Dendritic cell treated with granulocyte-macrophage colony-stimulating factor and Interleukin-4, amounts not matched to agents 40 ng/mL and 50 ng/mL, for 4 days (primary cell): Measurements from ENCODE around the gene MYMX.
A peak's percentile ranks its signal among the peaks of the same experiment; 100 is the strongest.

Source experiments
- H3K27ac Mint-ChIP-seq: one replicate; pipeline ENCODE4 v1.8.0; 2022; ENCODE audit warnings: mild to moderate bottlenecking, mixed read lengths
- H3K27me3 Mint-ChIP-seq: one replicate; pipeline ENCODE4 v1.8.0; 2022; ENCODE audit warnings: mild to moderate bottlenecking, mixed read lengths
- H3K36me3 Mint-ChIP-seq: one replicate; pipeline ENCODE4 v1.8.0; 2022; ENCODE audit warnings: low read depth, mixed read lengths
- H3K4me1 Mint-ChIP-seq: one replicate; pipeline ENCODE4 v1.8.0; 2022; ENCODE audit warnings: low read depth, mixed read lengths
- H3K4me3 Mint-ChIP-seq: one replicate; pipeline ENCODE4 v1.8.0; 2022; ENCODE audit warnings: mild to moderate bottlenecking, moderate library complexity, mixed read lengths
- H3K9me3 Mint-ChIP-seq: one replicate; pipeline ENCODE4 v1.8.0; 2022; ENCODE audit warnings: mixed read lengths
- intact Hi-C: fragments of 100-400 bp; cut with micrococcal nuclease; formaldehyde crosslinking; loops from one replicate; pipeline ENCODE4 v1.15.0; 2022

Gene MYMX

DNA sequence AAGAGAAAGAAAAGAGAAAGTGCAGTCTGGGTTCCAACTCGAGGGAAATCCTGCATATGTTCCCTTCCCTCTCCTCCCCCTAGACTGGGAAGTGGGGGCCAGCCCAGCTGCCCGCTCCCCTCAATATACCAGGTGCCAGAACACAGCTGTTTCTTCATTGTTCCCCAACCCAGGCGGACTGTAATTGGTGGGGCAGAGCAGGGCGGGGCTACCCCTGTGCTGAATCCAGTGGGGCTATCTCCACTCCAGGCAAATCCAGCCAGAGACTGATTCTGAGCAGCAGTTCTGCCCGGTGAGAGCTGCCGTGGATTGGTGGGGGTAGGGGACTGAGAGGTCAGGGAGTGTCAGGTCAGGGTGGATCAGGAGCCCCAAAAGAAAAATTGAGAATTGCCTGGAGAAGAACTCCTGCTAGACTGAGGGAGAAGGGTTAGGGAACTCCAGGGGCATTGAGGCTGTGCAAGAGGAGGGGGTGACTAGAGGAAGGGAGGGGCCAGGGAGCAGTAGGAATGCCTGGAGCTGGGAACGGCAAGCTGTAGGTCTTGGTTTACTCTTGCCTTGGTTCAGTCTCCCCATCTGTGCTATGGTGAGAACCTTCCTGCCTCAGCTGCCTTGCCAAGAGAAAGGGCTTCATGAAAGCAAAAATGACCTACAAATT, at the start of gene MYMX:
Gene MYMX, plus strand, starts transcription at position 250 of the 655 bp plus-strand sequence. CDS start 546 bp downstream, outside the sequence.
- Mint-ChIP-seq H3K36me3 (no peaks in the 10 kb centered on the region), H3K4me1 (peaks cover 52% of the 10 kb centered on the region), H3K27ac (peak within 1 kb of the TSS; percentile 2), H3K4me3 (no peak within 1 kb of the TSS), H3K27me3 (peaks cover 3% of the 10 kb centered on the region), H3K9me3 (no peaks in the 10 kb centered on the region)
- intact Hi-C loops = no loop called here

DNA sequence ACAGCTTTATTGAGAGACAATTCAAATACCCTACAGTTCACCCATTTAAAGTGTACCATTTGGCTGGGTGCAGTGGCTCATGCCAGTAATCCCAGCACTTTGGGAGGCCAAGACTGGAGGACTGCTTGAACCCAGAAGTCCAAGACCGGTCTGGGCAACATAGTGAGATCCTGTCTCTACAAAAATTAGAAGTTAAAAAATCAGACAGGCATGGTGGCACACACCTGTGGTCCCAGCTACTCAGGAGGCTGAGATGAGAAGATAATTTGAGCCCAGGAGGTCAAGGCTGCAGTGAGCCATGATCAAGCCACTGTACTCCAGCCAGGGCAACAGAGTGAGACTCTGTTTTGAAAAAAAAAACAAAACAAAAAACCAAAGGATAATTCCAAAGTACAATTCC, 49.2 kb upstream of the MYMX start:
- intact Hi-C loops = no loop called here
- Mint-ChIP-seq H3K36me3 (no peaks in the 10 kb centered on the region), H3K27me3 (peaks cover 23% of the 10 kb centered on the region), H3K27ac (no peak overlapping the region), H3K4me3 (no peak overlapping the region), H3K9me3 (no peaks in the 10 kb centered on the region), H3K4me1 (peaks cover 17% of the 10 kb centered on the region)

DNA sequence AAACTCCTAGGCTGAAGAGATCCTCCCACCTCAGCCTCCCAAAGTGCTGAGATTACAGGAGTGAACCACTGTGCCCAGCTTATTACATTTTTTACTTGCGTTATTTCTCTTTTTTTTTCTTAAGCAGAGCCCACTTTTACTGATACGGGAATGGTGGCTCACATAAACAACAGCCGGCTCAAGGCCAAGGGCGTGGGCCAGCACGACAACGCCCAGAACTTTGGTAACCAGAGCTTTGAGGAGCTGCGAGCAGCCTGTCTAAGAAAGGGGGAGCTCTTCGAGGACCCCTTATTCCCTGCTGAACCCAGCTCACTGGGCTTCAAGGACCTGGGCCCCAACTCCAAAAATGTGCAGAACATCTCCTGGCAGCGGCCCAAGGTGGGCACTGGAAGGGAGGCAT, 47.6 kb upstream of the MYMX start:
- intact Hi-C loops = no loop called here
- Mint-ChIP-seq H3K9me3 (no peaks in the 10 kb centered on the region), H3K4me1 (peaks cover 22% of the 10 kb centered on the region), H3K4me3 (no peak overlapping the region), H3K27me3 (peaks cover 27% of the 10 kb centered on the region), H3K27ac (no peak overlapping the region), H3K36me3 (no peaks in the 10 kb centered on the region)

DNA sequence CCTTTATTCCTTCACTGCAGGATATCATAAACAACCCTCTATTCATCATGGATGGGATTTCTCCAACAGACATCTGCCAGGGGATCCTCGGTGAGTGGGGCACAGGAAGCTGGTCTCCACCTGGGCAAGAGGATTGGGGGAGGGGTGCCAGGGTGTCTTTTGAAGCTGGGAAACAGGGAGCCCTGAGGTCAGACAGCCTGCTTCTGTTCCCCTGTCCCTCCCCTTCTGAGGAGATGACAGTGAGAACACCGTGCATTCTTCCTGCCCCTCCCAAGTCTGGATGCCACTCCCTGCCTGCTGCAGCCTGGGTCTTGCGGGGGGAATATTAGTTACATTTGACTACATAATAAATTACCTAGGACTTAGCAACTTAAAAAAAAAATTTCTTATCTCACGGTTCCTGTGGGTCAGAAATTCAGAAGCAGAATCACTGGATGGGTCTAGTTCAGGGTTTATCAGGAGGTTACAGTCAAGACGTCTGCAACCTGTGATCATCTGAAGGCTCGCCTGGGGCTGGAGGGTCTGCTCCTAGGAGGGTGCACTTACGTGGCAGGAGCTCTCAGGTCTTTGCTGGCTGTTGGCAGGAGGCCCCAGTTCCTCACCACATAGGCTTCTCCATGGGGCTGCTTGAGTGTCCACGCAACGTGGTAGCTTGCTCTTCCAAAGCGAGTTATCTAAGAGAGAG, 46.7 kb upstream of the MYMX start:
- Mint-ChIP-seq H3K4me3 (no peak overlapping the region), H3K4me1 (peaks cover 22% of the 10 kb centered on the region), H3K27me3 (peaks cover 24% of the 10 kb centered on the region), H3K27ac (no peak overlapping the region), H3K9me3 (no peaks in the 10 kb centered on the region), H3K36me3 (no peaks in the 10 kb centered on the region)
- intact Hi-C loops = no loop called here

DNA sequence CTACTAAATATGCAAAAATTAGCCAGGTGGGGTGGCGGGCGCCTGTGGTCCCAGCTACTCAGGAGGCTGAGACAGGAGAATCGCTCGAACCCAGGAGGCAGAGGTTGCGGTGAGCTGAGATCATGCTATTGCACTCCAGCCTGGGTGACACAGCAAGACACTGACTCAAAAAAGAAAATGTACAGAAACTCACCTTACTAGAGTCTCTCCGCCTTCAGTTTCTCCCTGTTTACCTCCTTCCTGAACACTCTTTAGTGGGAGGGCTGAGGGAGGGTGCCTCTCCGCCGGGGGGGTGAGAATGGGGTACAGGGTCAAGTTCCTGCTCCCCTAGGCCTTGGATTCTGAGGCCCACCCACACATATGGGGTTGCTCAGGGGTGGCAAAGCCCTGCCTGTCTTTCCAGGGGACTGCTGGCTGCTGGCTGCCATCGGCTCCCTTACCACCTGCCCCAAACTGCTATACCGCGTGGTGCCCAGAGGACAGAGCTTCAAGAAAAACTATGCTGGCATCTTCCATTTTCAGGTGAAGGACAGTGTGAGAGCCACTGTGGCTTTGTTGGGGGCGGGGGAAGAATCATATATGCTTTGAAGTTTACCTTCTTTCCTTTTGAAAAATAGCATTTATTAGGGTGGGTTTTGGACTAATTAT, 44.7 kb upstream of the MYMX start:
- Mint-ChIP-seq H3K27me3 (peaks cover 23% of the 10 kb centered on the region), H3K36me3 (no peaks in the 10 kb centered on the region), H3K4me1 (peaks cover 25% of the 10 kb centered on the region), H3K9me3 (no peaks in the 10 kb centered on the region), H3K27ac (no peak overlapping the region), H3K4me3 (no peak overlapping the region)
- intact Hi-C loops = loop anchor here (1.0 kb wide), 3 partner anchors 66 to 166 kb away; no protein-coding TSS in a partner anchor

DNA sequence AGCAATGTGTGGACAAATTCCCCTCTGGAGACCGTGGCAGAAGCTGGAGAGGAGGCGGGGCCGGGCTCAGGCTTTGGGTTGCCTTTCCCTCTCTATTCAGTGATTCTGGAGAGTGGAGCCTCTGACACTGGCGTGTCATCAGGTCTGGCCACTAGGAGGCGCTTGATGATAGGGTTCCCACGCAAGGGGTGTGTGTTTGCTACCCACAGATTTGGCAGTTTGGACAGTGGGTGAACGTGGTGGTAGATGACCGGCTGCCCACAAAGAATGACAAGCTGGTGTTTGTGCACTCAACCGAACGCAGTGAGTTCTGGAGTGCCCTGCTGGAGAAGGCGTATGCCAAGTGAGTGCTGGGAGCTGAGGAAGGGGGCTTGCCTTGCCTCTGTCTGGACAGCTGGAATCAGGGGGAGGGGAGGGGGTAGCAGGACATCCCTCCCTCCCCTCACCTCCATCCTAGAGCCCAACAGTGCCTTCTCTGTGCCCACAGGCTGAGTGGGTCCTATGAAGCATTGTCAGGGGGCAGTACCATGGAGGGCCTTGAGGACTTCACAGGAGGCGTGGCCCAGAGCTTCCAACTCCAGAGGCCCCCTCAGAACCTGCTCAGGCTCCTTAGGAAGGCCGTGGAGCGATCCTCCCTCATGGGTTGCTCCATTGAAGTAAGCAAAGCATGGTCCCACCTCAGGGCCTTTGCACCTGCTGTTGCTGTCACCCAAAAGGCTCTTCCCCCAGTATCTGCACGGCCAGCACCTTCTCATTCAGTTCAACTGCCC, 43.8 kb upstream of the MYMX start:
- intact Hi-C loops = loop anchor here (1.0 kb wide), 3 partner anchors 65 to 165 kb away; no protein-coding TSS in a partner anchor
- H3K27me3 Mint-ChIP-seq = peaks cover 26% of the 10 kb centered on the region
- H3K27ac Mint-ChIP-seq = no peak overlapping the region

DNA sequence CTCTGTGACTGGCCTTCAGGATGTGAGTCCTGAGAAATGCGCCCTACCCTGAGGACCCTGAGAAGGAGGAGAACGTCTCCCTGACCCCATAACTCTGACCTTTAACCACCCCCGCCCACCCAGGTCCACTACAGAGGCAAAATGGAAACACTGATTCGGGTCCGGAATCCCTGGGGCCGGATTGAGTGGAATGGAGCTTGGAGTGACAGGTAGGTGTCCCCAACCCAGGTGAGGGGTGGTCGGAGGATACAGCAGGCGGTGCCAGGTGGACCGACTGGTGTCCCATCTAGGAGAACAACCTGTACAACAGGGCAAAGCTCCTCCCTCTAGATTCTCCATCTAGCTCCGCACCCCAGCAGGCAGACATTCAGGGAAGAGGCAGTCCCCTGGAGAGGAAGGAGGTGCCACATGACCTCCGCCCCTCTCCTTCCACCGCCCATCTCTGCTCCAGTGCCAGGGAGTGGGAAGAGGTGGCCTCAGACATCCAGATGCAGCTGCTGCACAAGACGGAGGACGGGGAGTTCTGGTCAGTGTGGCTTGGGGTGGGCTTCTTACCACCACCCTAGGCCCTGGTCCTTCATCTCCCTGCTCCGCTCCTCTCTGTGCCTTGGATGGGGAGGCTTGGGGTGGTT, 40.5 kb upstream of the MYMX start:
- H3K27me3 Mint-ChIP-seq = peaks cover 20% of the 10 kb centered on the region
- peak overlapping the region; percentile 52 for H3K4me3 Mint-ChIP-seq
- no peak overlapping the region for H3K27ac Mint-ChIP-seq
- peaks cover 28% of the 10 kb centered on the region for H3K4me1 Mint-ChIP-seq
- intact Hi-C loops = no loop called here
- H3K9me3 Mint-ChIP-seq = no peaks in the 10 kb centered on the region
- H3K36me3 Mint-ChIP-seq = no peaks in the 10 kb centered on the region

More for the DNA sequence above, 43.8 kb upstream of the MYMX start:
- H3K36me3 Mint-ChIP-seq = no peaks in the 10 kb centered on the region
- no peaks in the 10 kb centered on the region for H3K9me3 Mint-ChIP-seq
- H3K4me3 Mint-ChIP-seq = no peak overlapping the region
- H3K4me1 Mint-ChIP-seq = peaks cover 28% of the 10 kb centered on the region

DNA sequence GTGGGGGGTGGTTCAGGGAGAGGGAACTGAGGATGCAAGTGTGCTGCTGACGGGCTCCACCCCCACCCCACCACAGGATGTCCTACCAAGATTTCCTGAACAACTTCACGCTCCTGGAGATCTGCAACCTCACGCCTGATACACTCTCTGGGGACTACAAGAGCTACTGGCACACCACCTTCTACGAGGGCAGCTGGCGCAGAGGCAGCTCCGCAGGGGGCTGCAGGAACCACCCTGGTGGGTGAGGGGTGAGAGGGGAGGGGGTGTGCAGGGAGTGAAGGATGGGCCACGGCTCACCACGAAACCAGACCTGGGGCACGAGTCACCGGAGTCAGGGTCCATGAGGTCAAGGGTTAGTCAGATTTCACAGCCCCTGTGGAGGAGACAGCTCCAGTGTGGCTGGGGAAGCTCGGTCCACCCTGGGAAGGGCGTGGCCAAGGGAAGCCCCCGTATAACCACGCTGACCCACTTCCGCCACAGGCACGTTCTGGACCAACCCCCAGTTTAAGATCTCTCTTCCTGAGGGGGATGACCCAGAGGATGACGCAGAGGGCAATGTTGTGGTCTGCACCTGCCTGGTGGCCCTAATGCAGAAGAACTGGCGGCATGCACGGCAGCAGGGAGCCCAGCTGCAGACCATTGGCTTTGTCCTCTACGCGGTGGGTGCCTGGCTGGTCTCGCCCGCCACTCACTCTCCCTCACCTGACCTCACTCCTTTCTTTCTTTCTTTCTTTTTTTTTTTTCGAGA, 39.8 kb upstream of the MYMX start:
- intact Hi-C loops = no loop called here
- Mint-ChIP-seq H3K9me3 (no peaks in the 10 kb centered on the region), H3K27me3 (peaks cover 19% of the 10 kb centered on the region), H3K4me3 (no peak overlapping the region), H3K4me1 (peaks cover 27% of the 10 kb centered on the region), H3K27ac (no peak overlapping the region), H3K36me3 (no peaks in the 10 kb centered on the region)

DNA sequence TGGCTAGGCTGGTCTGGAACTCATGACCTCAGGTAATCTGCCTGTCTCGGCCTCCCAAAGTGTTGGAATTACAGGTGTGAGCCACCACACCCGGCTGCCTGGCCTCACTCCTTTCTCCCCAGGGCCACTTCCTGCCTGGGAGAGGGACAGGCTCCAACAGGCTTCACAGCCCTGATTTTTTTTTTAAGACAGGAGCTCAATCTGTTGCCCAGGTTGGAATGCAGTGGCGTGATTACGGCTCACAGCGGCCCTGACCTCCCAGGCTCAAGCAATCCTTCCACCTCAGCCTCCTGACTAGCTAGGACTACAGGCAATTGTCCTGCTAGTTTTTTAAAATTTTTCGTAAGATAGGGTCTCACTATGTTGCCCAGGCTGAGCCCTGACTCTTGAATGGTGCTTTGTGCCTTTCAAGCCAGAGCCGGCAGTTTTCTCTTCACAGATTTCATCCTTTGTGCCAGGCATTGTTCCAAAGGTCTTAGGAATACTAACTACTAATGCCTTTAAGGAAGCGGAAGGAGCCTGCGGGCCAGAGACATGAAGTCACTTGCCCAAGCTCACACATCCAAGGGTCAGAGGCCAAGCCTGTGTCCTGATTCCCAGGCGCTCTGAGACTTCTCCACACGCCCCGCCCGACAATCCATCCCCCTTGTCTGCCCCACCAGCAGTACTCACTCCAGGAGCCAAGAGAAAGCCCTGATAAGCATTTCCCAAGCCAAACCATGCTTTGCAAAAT, 38.9 kb upstream of the MYMX start:
- H3K4me1 Mint-ChIP-seq = peaks cover 18% of the 10 kb centered on the region
- peaks cover 19% of the 10 kb centered on the region for H3K27me3 Mint-ChIP-seq
- H3K9me3 Mint-ChIP-seq = no peaks in the 10 kb centered on the region
- no peak overlapping the region for H3K4me3 Mint-ChIP-seq
- H3K27ac Mint-ChIP-seq = no peak overlapping the region
- intact Hi-C loops = no loop called here
- H3K36me3 Mint-ChIP-seq = no peaks in the 10 kb centered on the region

DNA sequence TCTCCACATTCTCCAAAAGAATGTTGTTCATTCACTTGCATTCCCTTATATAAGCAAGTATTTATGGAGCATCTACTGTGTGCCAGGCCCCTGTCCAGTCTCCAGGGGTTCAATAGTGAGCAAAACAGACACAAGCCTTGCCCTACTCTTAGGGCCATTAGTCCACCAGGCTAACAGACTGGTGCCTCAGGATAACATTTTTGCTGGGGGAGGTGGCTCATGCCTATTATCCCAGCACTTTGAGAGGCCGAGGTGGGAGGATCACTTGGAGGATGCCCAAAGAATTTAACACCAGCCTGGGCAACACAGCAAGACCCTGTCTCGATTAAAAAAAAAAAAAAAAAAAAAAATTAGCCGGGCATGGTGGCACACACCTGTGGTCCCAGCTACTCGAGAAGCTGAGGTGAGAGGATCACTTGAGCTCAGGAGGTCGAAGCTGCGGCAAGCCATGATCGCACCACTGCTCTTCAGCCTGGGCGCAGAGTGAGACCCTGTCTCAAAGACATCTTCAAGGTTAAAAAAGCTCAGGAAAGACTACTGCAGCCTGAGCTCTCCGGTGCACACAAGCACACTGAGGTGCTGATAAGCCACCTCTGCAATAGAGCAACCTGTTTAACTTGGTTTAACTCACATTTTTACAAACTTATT, 38.2 kb upstream of the MYMX start:
- Mint-ChIP-seq H3K9me3 (no peaks in the 10 kb centered on the region), H3K4me1 (peaks cover 16% of the 10 kb centered on the region), H3K36me3 (no peaks in the 10 kb centered on the region), H3K27ac (no peak overlapping the region), H3K4me3 (no peak overlapping the region), H3K27me3 (peaks cover 16% of the 10 kb centered on the region)
- intact Hi-C loops = no loop called here

DNA sequence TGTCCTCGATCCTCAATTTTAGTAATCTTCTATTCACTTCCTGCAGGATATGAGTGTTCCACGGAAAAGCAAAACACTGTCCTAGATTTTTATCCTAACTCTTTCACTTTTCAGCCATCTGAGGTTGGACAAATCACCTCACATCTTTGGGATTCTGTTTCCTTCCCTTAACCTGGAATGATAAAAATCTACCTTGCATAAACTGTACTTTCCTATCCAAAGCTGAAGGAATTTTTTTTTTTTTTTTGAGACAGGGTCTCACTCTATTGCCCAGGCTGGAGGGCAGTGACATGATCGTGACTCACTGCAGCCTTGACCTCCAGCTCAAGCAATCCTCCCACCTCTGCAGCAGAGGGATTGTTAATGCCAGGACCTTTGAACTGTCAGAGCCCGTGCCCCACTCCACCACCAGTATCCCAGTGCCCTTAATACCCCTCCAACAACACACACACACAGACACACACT, 37.6 kb upstream of the MYMX start:
- Mint-ChIP-seq H3K27ac (no peak overlapping the region), H3K27me3 (peaks cover 14% of the 10 kb centered on the region), H3K4me1 (peaks cover 16% of the 10 kb centered on the region), H3K36me3 (no peaks in the 10 kb centered on the region), H3K9me3 (no peaks in the 10 kb centered on the region), H3K4me3 (no peak overlapping the region)
- intact Hi-C loops = no loop called here

DNA sequence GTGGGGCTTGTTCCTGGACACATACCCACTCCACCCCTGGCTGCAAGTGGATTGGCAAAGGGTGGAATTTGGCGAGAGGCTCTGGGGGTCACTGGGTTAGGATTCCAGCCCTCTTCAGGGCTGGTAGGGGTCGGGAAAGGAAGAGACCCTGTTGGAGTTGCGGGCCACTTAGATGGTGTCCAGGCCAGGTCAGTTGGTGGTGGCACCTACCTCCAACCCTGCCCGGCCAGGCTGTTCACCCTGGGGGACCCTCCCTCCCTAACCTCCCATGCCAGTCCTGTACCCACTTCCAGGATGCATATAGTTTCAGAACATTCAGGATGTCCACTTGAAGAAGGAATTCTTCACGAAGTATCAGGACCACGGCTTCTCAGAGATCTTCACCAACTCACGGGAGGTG, 37.1 kb upstream of the MYMX start:
- peaks cover 16% of the 10 kb centered on the region for H3K27me3 Mint-ChIP-seq
- intact Hi-C loops = no loop called here
- no peaks in the 10 kb centered on the region for H3K36me3 Mint-ChIP-seq
- peaks cover 16% of the 10 kb centered on the region for H3K4me1 Mint-ChIP-seq
- H3K4me3 Mint-ChIP-seq = no peak overlapping the region
- H3K9me3 Mint-ChIP-seq = no peaks in the 10 kb centered on the region
- H3K27ac Mint-ChIP-seq = no peak overlapping the region
